ENCODE data around the gene CEBPA.

GRCh38 chr19:33283589-33283988 is 18.7 kb downstream of the CEBPA start:
- no peak for TF ChIP-seq CTCF (conservative IDR thresholded peaks at IDR 0.05)
- no peak for TF ChIP-seq ZFX (IDR thresholded peaks at IDR 0.05)

Measured in C4-2B (cell line).